SK-N-SH treated with all-trans-retinoic acid at 6 μM for 48 hours (cell line): Measurements from ENCODE around the gene MPDU1.

Experiments
- ATAC-seq: fragments of 200-7000 bp; cut with Tn5 transposase; 3 replicates; pipeline ENCODE4 v1.9.1; 2020; ENCODE audit warnings: mild to moderate bottlenecking, moderate library complexity
- ESRRG ChIP-seq: fragments of 250-450 bp; sonication (Bioruptor Pico); IDR thresholded peaks from 2 replicates; pipeline ENCODE4 v1.6.1; 2021; ENCODE audit warnings: mild to moderate bottlenecking
- GLIS3 ChIP-seq: fragments of 250-450 bp; sonication (Bioruptor Pico); IDR thresholded peaks from 2 replicates; pipeline ENCODE4 v1.5.0; 2020; ENCODE audit warnings: mild to moderate bottlenecking, moderate library complexity
- OSR1 ChIP-seq: fragments of 250-450 bp; sonication (Bioruptor Pico); IDR thresholded peaks from 2 replicates; pipeline ENCODE4 v1.8.0; 2022; ENCODE audit warnings: moderate library complexity, mild to moderate bottlenecking, inconsistent platforms
- PPARA ChIP-seq: fragments of 250-450 bp; sonication (Bioruptor Pico); IDR thresholded peaks from 2 replicates; pipeline ENCODE4 v1.5.0; 2020; ENCODE audit warnings: mild to moderate bottlenecking, borderline replicate concordance
- RARB ChIP-seq: fragments of 250-450 bp; sonication (Bioruptor Pico); IDR thresholded peaks from 2 replicates; pipeline ENCODE4 v1.8.0; 2021; ENCODE audit warnings: mild to moderate bottlenecking, moderate library complexity
- SNAI2 ChIP-seq: fragments of 250-450 bp; sonication (Bioruptor Pico); IDR thresholded peaks from 2 replicates; pipeline ENCODE4 v1.5.0; 2020; ENCODE audit warnings: mild to moderate bottlenecking, moderate library complexity
- TCF4 ChIP-seq: fragments of 250-450 bp; sonication (Bioruptor Pico); IDR thresholded peaks from 2 replicates; pipeline ENCODE4 v1.8.0; 2021; ENCODE audit warnings: mild to moderate bottlenecking, moderate library complexity, borderline replicate concordance
- TOX ChIP-seq: fragments of 250-450 bp; sonication (Bioruptor Pico); IDR thresholded peaks from 2 replicates; pipeline ENCODE4 v1.8.0; 2021; ENCODE audit warnings: mild to moderate bottlenecking, moderate library complexity, borderline replicate concordance
- ZC3H10 ChIP-seq: fragments of 250-450 bp; sonication (Bioruptor Pico); IDR thresholded peaks from 2 replicates; pipeline ENCODE4 v1.5.1; 2021; ENCODE audit warnings: mild to moderate bottlenecking, moderate library complexity
- ZFP3 ChIP-seq: fragments of 250-450 bp; sonication (Bioruptor Pico); IDR thresholded peaks from 2 replicates; pipeline ENCODE4 v1.5.0; 2020; ENCODE audit warnings: mild to moderate bottlenecking, moderate library complexity
- ZFP30 ChIP-seq: fragments of 450-650 bp; formaldehyde crosslinking; IDR thresholded peaks from 2 replicates; pipeline ENCODE4 v1.5.0; 2022; ENCODE audit warnings: mild to moderate bottlenecking, moderate library complexity
- ZNF565 ChIP-seq: fragments of 450-650 bp; formaldehyde crosslinking; conservative IDR thresholded peaks from 2 replicates; pipeline ENCODE4 v1.5.0; 2020; ENCODE audit warnings: low read depth, mild to moderate bottlenecking, moderate library complexity
- ZNF70 ChIP-seq: fragments of 450-650 bp; formaldehyde crosslinking; IDR thresholded peaks from 2 replicates; pipeline ENCODE4 v1.5.0; 2020; ENCODE audit warnings: mild to moderate bottlenecking, moderate library complexity
- TF ChIP-seq, protein P1 (sequence below): fragments of 250-450 bp; sonication (Bioruptor Pico); IDR thresholded peaks from 2 replicates; pipeline ENCODE4 v1.5.0; 2020; ENCODE audit warnings: mild to moderate bottlenecking, moderate library complexity
- TF ChIP-seq, protein P2 (sequence below): fragments of 250-450 bp; sonication (Bioruptor Pico); IDR thresholded peaks from 2 replicates; pipeline ENCODE4 v1.8.0; 2020; ENCODE audit warnings: mild to moderate bottlenecking, moderate library complexity, borderline replicate concordance
- TF ChIP-seq, protein P3 (sequence below): fragments of 250-450 bp; sonication (Bioruptor Pico); IDR thresholded peaks from 2 replicates; pipeline ENCODE4 v1.5.1; 2020; ENCODE audit warnings: low read depth, mild to moderate bottlenecking, moderate library complexity

Gene MPDU1

DNA sequence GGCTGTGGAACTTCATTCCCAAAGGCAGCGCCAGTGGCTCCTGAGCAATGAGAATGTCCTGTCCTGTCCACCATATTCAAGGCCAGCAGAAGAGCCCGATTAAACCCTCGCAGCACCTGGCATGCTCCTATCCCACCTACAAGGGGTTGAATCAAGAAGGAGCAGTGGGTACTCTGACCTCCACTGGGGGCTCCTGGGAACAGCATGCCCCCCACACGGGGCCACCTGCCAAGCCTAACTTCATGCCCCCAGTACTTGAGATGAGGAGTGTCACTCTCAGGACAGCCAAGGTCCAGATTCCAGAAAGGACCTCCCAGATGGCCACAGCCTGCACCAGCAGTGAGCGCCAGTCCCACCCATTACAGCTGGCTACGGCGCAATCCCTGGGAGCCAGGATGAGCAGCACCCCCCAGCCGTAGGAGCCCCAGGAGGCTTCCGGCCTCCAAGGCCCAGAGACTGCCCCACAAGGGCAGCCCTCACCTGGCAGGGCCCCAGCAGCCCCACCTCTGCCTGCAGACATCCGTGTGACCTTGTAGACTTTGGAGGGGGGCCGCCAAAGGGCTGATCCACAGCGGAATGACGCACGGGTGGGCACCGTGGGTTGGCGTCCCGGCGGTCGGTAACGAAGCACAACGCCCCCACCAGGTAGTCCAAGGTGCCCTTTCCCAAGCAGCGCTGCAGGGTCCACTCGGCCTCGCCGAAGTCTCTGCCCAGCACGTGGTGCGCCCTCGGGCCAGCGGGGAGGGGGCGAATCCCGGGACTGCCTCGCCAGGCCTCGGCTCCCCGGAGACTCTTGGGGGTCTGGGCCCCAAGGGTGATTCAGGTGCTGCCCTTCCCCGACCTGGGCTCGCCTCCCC lies 1.0 kb upstream of the MPDU1 start (continued):
- TF ChIP-seq, protein P1, sequence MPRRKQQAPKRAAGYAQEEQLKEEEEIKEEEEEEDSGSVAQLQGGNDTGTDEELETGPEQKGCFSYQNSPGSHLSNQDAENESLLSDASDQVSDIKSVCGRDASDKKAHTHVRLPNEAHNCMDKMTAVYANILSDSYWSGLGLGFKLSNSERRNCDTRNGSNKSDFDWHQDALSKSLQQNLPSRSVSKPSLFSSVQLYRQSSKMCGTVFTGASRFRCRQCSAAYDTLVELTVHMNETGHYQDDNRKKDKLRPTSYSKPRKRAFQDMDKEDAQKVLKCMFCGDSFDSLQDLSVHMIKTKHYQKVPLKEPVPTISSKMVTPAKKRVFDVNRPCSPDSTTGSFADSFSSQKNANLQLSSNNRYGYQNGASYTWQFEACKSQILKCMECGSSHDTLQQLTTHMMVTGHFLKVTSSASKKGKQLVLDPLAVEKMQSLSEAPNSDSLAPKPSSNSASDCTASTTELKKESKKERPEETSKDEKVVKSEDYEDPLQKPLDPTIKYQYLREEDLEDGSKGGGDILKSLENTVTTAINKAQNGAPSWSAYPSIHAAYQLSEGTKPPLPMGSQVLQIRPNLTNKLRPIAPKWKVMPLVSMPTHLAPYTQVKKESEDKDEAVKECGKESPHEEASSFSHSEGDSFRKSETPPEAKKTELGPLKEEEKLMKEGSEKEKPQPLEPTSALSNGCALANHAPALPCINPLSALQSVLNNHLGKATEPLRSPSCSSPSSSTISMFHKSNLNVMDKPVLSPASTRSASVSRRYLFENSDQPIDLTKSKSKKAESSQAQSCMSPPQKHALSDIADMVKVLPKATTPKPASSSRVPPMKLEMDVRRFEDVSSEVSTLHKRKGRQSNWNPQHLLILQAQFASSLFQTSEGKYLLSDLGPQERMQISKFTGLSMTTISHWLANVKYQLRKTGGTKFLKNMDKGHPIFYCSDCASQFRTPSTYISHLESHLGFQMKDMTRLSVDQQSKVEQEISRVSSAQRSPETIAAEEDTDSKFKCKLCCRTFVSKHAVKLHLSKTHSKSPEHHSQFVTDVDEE = no peak
- TF ChIP-seq ESRRG (CRISPR knock-in tag) = no peak
- TF ChIP-seq, protein P2, sequence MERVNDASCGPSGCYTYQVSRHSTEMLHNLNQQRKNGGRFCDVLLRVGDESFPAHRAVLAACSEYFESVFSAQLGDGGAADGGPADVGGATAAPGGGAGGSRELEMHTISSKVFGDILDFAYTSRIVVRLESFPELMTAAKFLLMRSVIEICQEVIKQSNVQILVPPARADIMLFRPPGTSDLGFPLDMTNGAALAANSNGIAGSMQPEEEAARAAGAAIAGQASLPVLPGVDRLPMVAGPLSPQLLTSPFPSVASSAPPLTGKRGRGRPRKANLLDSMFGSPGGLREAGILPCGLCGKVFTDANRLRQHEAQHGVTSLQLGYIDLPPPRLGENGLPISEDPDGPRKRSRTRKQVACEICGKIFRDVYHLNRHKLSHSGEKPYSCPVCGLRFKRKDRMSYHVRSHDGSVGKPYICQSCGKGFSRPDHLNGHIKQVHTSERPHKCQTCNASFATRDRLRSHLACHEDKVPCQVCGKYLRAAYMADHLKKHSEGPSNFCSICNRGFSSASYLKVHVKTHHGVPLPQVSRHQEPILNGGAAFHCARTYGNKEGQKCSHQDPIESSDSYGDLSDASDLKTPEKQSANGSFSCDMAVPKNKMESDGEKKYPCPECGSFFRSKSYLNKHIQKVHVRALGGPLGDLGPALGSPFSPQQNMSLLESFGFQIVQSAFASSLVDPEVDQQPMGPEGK (CRISPR knock-in tag) = no peak
- no peak for TF ChIP-seq TOX
- TF ChIP-seq SNAI2 = no peak
- TF ChIP-seq ZNF565 (CRISPR knock-in tag) = no peak
- no peak for TF ChIP-seq ZNF70 (CRISPR knock-in tag)
- no peak for TF ChIP-seq PPARA (CRISPR knock-in tag)

DNA sequence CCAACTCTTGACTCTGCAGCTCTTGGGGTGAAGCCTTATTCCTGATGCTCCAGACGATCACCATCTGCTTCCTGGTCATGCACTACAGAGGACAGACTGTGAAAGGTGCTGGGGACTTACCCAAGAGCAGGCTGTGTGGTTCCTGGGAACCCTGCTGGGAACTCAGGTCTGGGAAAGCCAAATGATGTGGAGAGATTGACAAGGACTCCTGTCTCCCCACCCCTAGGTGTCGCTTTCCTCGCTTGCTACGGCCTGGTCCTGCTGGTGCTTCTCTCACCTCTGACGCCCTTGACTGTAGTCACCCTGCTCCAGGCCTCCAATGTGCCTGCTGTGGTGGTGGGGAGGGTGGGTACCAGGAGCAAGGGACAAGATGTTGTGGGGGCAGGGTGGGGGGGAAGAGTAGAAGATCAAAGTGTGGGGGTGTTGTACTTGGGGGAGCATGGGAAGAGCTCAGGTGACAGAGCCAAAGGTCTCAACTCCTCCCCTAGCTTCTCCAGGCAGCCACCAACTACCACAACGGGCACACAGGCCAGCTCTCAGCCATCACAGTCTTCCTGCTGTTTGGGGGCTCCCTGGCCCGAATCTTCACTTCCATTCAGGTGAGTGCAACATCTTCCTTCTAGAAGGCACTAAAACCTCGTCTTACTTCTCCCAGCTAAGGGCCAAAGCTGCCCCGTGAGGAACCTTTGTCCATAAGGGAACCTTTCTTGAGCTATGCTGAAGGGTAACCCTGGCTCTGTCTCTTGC lies 3.2 kb downstream of the MPDU1 start:
- no peak for ATAC-seq
- TF ChIP-seq TCF4 (CRISPR knock-in tag) (no peak), ZC3H10 (CRISPR knock-in tag) (no peak), RARB (CRISPR knock-in tag) (no peak), ZFP30 (no peak), ZNF70 (CRISPR knock-in tag) (no peak), PPARA (CRISPR knock-in tag) (no peak), GLIS3 (no peak), OSR1 (no peak), ZFP3 (no peak), ESRRG (CRISPR knock-in tag) (no peak), TOX (no peak)
- TF ChIP-seq, protein P2 (CRISPR knock-in tag) = no peak
- TF ChIP-seq, protein P3, sequence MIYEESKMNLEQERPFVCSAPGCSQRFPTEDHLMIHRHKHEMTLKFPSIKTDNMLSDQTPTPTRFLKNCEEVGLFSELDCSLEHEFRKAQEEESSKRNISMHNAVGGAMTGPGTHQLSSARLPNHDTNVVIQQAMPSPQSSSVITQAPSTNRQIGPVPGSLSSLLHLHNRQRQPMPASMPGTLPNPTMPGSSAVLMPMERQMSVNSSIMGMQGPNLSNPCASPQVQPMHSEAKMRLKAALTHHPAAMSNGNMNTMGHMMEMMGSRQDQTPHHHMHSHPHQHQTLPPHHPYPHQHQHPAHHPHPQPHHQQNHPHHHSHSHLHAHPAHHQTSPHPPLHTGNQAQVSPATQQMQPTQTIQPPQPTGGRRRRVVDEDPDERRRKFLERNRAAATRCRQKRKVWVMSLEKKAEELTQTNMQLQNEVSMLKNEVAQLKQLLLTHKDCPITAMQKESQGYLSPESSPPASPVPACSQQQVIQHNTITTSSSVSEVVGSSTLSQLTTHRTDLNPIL = no peak
- TF ChIP-seq, protein P1 = no peak
- TF ChIP-seq, all 23 proteins: peak for 0
